Right lobe of liver (tissue), 4 donors: ENCODE measurements around the gene ATP1A2.

Experiments used
- CTCF ChIP-seq, 4 donors: fragments of 200-600 bp in 3 of 4; fragments of 450-650 bp in 1 of 4; IDR thresholded peaks; one replicate each; pipeline versions ENCODE4 v1.5.1 to v1.8.0; 2016 to 2022; ENCODE audit warnings: antibody characterized with exemption in 4 of 4, mild to moderate bottlenecking in 2 of 4
- POLR2A ChIP-seq: fragments of 450-650 bp; IDR thresholded peaks from one replicate; pipeline ENCODE4 v1.6.1; 2017; ENCODE audit warnings: antibody characterized with exemption, mild to moderate bottlenecking
- donor health status: DM: no; HTN: no; CAD: no.
- donor health status: DM: no; HTN: no; CAD: no.
- donor health status: DM: no; HTN: yes; CAD: no.

GRCh38 chr1:160122978-160123495 is 7.5 kb downstream of the ATP1A2 start:
- TF ChIP-seq CTCF (IDR thresholded peaks at IDR 0.05), result no peak
- TF ChIP-seq POLR2A, result no peak
